ENCODE measurements around the gene RBM48. TPM values are rescaled to one million over a fixed set of nuclear protein-coding genes. Genes with fewer than 3 reads are reported as not detected.

The RBM48 gene
- total and polyA plus RNA-seq, 9 of the 15 experiments (the other 6 are each of a cell fraction or from before 2014, with no cell fraction given) = 9.9 to 35.1 (median 16.3) TPM

DNA sequence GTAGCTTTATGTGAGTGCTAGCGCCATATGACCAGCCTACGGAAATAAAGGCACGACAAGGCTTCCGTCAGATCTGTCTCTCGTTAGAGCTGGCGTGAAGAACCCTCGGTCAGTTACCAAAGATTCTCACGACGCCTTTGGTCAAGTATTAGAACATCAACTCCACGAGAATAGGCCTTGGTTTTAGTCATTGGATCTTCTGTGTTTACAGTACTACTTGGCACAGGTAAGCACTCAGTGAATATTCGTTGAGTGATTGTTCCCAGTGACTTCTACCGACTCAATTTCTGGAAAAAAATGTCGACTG lies 316 bp downstream of the RBM48 start (continued):
- TF ChIP-seq ZNF165 (CRISPR knock-in tag; IDR thresholded peaks at IDR 0.05; ENCODE audit: borderline replicate concordance) (0 out of 2 replicates have a peak, but pooled peaks have one; percentile 8), ARID2 (IDR thresholded peaks at IDR 0.05) (no peak), FOXA3 (CRISPR knock-in tag; conservative IDR thresholded peaks at IDR 0.05 in 1 of 2, IDR thresholded peaks at IDR 0.05 in 1 of 2) (0 out of 4 replicates have a peak, but pooled peaks of 1 of the 2 experiments have one; percentile 3), ZNF764 (CRISPR knock-in tag; IDR thresholded peaks at IDR 0.05; ENCODE audit: low read depth) (peak; percentile 19; the same call in 1 of the 2 replicates), POLR2H (tag; IDR thresholded peaks at IDR 0.05; ENCODE audit: low read depth) (0 out of 2 replicates have a peak, but pooled peaks have one; percentile 33), ZNF133 (CRISPR knock-in tag; IDR thresholded peaks at IDR 0.05) (0 out of 2 replicates have a peak, but pooled peaks have one; percentile 42), NKRF (IDR thresholded peaks at IDR 0.05; ENCODE audit: borderline replicate concordance) (peak; percentile 21; the same call in 1 of the 2 replicates), CBX8 (IDR thresholded peaks at IDR 0.05; ENCODE audit: borderline replicate concordance, extremely low read depth, low read depth, low read length, poor library complexity, severe bottlenecking) (no peak), ZNF695 (CRISPR knock-in tag; IDR thresholded peaks at IDR 0.05) (peak; percentile 81; the same call in 1 of the 2 replicates), ZBTB9 (CRISPR knock-in tag; IDR thresholded peaks at IDR 0.05) (0 out of 2 replicates have a peak, but pooled peaks have one; percentile 7), ZNF830 (CRISPR knock-in tag; IDR thresholded peaks at IDR 0.05) (0 out of 2 replicates have a peak, but pooled peaks have one; percentile 31), ARNT (IDR thresholded peaks at IDR 0.05) (0 out of 4 replicates have a peak, but pooled peaks of 1 of the 2 experiments have one; percentile 10), RERE (CRISPR knock-in tag; IDR thresholded peaks at IDR 0.05; ENCODE audit: borderline replicate concordance) (no peak), FOXK2 (conservative IDR thresholded peaks at IDR 0.05 in 1 of 2, IDR thresholded peaks at IDR 0.05 in 1 of 2; ENCODE audit: low read depth in 2 of 2) (peak in 1 of 2 experiments; percentile 76; a peak in 1 of 4 replicates), GTF2E2 (tag; IDR thresholded peaks at IDR 0.05) (0 out of 2 replicates have a peak, but pooled peaks have one; percentile 34), HDAC2 (IDR thresholded peaks at IDR 0.05) (0 out of 2 replicates have a peak, but pooled peaks have one; percentile 13)
- TF ChIP-seq, protein P1, sequence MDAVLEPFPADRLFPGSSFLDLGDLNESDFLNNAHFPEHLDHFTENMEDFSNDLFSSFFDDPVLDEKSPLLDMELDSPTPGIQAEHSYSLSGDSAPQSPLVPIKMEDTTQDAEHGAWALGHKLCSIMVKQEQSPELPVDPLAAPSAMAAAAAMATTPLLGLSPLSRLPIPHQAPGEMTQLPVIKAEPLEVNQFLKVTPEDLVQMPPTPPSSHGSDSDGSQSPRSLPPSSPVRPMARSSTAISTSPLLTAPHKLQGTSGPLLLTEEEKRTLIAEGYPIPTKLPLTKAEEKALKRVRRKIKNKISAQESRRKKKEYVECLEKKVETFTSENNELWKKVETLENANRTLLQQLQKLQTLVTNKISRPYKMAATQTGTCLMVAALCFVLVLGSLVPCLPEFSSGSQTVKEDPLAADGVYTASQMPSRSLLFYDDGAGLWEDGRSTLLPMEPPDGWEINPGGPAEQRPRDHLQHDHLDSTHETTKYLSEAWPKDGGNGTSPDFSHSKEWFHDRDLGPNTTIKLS (IDR thresholded peaks at IDR 0.05; ENCODE audit: borderline replicate concordance, low read depth) = peak; percentile 38; the same call in 1 of the 2 replicates
